WTC11 (cell line): ENCODE results near the gene TMEM132E. TPM values are rescaled to one million over a fixed set of nuclear protein-coding genes. Genes with fewer than 3 reads are reported as not detected.
A peak's percentile ranks its signal among the peaks of the same experiment; 100 is the strongest.

Experiments
- ATAC-seq: fragments of 200-7000 bp; cut with Tn5 transposase; 2 replicates; pipeline ENCODE4 v1.10.0; 2021; ENCODE audit warnings: mild to moderate bottlenecking, moderate library complexity
- CTCF ChIA-PET: fragments of 300-600 bp; sonication (Branson Sonifier 250); formaldehyde crosslinking; loops from one replicate; lab custom pipeline; 2021; ENCODE audit warnings: antibody characterized with exemption; lab: Charles Lee
- POLR2A ChIA-PET: fragments of 350-600 bp; sonication (Branson Sonifier 250); formaldehyde crosslinking; loops from one replicate; lab custom pipeline; 2021; ENCODE audit warnings: antibody characterized with exemption; lab: Charles Lee
- DNase-seq: peaks from one replicate; pipeline ENCODE4 v3.0.0; 2021; ENCODE audit warnings: low spot score
- H3K27ac Mint-ChIP-seq: 2 replicates; pipeline ENCODE4 v1.8.0; 2021; ENCODE audit warnings: mixed read lengths
- H3K27me3 Mint-ChIP-seq: 2 replicates; pipeline ENCODE4 v1.8.0; 2021; ENCODE audit warnings: low read depth, mild to moderate bottlenecking, moderate library complexity, mixed read lengths
- H3K36me3 Mint-ChIP-seq: 2 replicates; pipeline ENCODE4 v1.8.0; 2021; ENCODE audit warnings: mixed read lengths
- H3K4me1 Mint-ChIP-seq: 2 replicates; pipeline ENCODE4 v1.8.0; 2022; ENCODE audit warnings: mixed read lengths
- H3K4me3 Mint-ChIP-seq: 2 replicates; pipeline ENCODE4 v1.8.0; 2021; ENCODE audit warnings: mild to moderate bottlenecking, moderate library complexity, mixed read lengths
- H3K9me3 Mint-ChIP-seq: 2 replicates; pipeline ENCODE4 v1.8.0; 2021; ENCODE audit warnings: mixed read lengths
- ATF6 ChIP-seq: sonication (generic); formaldehyde crosslinking; IDR thresholded peaks from 2 replicates; pipeline ENCODE4 v1.8.1; 2023; ENCODE audit warnings: mild to moderate bottlenecking, missing genetic modification reagents
- ERG ChIP-seq: fragments of 250-450 bp; sonication (Bioruptor Pico); IDR thresholded peaks from 2 replicates; pipeline ENCODE4 v1.8.0; 2021; ENCODE audit warnings: mild to moderate bottlenecking
- GRHL2 ChIP-seq: fragments of 250-450 bp; sonication (Bioruptor Pico); IDR thresholded peaks from 2 replicates; pipeline ENCODE4 v1.8.0; 2022; ENCODE audit warnings: mild to moderate bottlenecking, moderate library complexity; ENCODE audit not compliant: insufficient replicate concordance, severe bottlenecking
- HMGXB4 ChIP-seq: sonication (generic); formaldehyde crosslinking; IDR thresholded peaks from 2 replicates; pipeline ENCODE4 v1.8.1; 2023; ENCODE audit warnings: mild to moderate bottlenecking, moderate library complexity, missing genetic modification reagents
- IRF1 ChIP-seq: sonication (generic); formaldehyde crosslinking; IDR thresholded peaks from 2 replicates; pipeline ENCODE4 v1.8.0; 2023; ENCODE audit warnings: missing genetic modification reagents
- KAT7 ChIP-seq: sonication (generic); formaldehyde crosslinking; IDR thresholded peaks from 2 replicates; pipeline ENCODE4 v1.8.1; 2023; ENCODE audit warnings: missing genetic modification reagents, mild to moderate bottlenecking, borderline replicate concordance
- MXD4 ChIP-seq: fragments of 250-450 bp; sonication (Bioruptor Pico); IDR thresholded peaks from 2 replicates; pipeline ENCODE4 v1.8.0; 2021; ENCODE audit warnings: mild to moderate bottlenecking, moderate library complexity, borderline replicate concordance
- NFE2L1 ChIP-seq: sonication (generic); formaldehyde crosslinking; IDR thresholded peaks from 2 replicates; pipeline ENCODE4 v1.8.1; 2023; ENCODE audit warnings: missing genetic modification reagents
- TEAD1 ChIP-seq: sonication (generic); formaldehyde crosslinking; IDR thresholded peaks from 2 replicates; pipeline ENCODE4 v1.8.0; 2022; ENCODE audit warnings: mild to moderate bottlenecking, missing genetic modification reagents
- TEAD4 ChIP-seq: sonication (generic); formaldehyde crosslinking; IDR thresholded peaks from 2 replicates; pipeline ENCODE4 v1.8.0; 2022; ENCODE audit warnings: mild to moderate bottlenecking, missing genetic modification reagents
- USF1 ChIP-seq: sonication (generic); formaldehyde crosslinking; IDR thresholded peaks from 2 replicates; pipeline ENCODE4 v1.8.0; 2022; ENCODE audit warnings: mild to moderate bottlenecking, missing genetic modification reagents
- ZBTB43 ChIP-seq: sonication (generic); formaldehyde crosslinking; IDR thresholded peaks from 2 replicates; pipeline ENCODE4 v1.8.1; 2023; ENCODE audit warnings: mild to moderate bottlenecking, missing genetic modification reagents
- ZNF121 ChIP-seq: sonication (generic); formaldehyde crosslinking; IDR thresholded peaks from 2 replicates; pipeline ENCODE4 v1.8.0; 2023; ENCODE audit warnings: missing genetic modification reagents
- ZNF219 ChIP-seq: sonication (generic); formaldehyde crosslinking; IDR thresholded peaks from 2 replicates; pipeline ENCODE4 v1.8.0; 2023; ENCODE audit warnings: missing genetic modification reagents, mild to moderate bottlenecking, borderline replicate concordance
- ZNF263 ChIP-seq: sonication (generic); formaldehyde crosslinking; IDR thresholded peaks from 2 replicates; pipeline ENCODE4 v1.8.1; 2022; ENCODE audit warnings: low read depth, mild to moderate bottlenecking, moderate library complexity, missing genetic modification reagents
- ZNF317 ChIP-seq: sonication (generic); formaldehyde crosslinking; IDR thresholded peaks from 2 replicates; pipeline ENCODE4 v1.8.1; 2023; ENCODE audit warnings: low read depth, mild to moderate bottlenecking, moderate library complexity, missing genetic modification reagents, borderline replicate concordance
- total RNA-seq: library from RNA; stranded (reverse); gene quantifications from 3 replicates; pipeline ENCODE4 v1.2.3, GENCODE V29; 2021
- TF ChIP-seq, protein P1 (sequence below): fragments of 250-450 bp; sonication (Bioruptor Pico); IDR thresholded peaks from 2 replicates; pipeline ENCODE4 v1.9.0; 2021; ENCODE audit warnings: moderate library complexity, mild to moderate bottlenecking, inconsistent platforms, borderline replicate concordance
- TF ChIP-seq, protein P2 (sequence below): fragments of 250-450 bp; sonication (Bioruptor Pico); conservative IDR thresholded peaks from 2 replicates; pipeline ENCODE4 v1.9.0; 2021; ENCODE audit warnings: mild to moderate bottlenecking
- TF ChIP-seq, protein P3 (sequence below): fragments of 200-600 bp; IDR thresholded peaks from 2 replicates; pipeline ENCODE4 v1.8.0; 2022; ENCODE audit warnings: antibody characterized with exemption

TMEM132E gene
- total RNA-seq, 1 experiment from 2014 or later = 1.2 TPM

DNA sequence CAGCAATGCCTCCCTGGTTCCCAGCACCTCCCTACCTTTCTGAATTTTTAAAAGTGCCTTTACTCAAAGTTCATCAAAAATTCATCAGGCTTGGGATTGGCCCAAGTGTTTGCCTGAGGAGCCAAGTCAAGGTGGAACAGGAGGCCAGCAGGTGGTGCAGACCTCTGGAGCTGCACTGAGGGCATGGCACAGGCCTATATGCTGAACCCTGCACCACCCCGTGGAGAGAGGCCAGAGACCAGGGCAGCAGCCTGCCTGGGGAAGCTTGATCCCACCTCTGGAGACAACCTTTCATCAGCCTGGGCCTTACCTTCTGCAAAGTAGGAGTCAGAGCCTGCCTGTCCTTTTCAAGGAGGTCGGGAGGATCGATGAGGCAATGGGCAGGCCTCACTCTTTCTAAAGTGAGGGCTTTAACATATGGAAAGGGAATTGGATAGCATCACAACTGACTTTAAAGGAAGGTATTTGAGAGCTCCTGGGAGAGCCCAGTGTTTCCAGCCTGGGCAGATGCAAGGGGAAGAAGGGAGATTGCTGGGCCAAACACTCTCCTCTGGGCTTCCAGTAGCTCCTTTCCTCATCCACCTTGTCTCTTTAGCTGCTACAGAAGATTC, 31.8 kb upstream of the TMEM132E start:
- H3K4me3 Mint-ChIP-seq = no peak overlapping the region
- ChIA-PET POLR2A (no interaction called here), CTCF (interaction anchor here (0.7 to 2.4 kb wide), 5 partner anchors 14 to 128 kb away, joined by 3 to 15 read pairs (median 5); no protein-coding TSS in a partner anchor)
- no peak for DNase-seq
- H3K36me3 Mint-ChIP-seq = no peaks in the 10 kb centered on the region
- ATAC-seq = peak; percentile 69
- H3K27me3 Mint-ChIP-seq = peaks cover 4% of the 10 kb centered on the region
- H3K9me3 Mint-ChIP-seq = no peaks in the 10 kb centered on the region
- no peak overlapping the region for H3K27ac Mint-ChIP-seq
- TF ChIP-seq, protein P1, sequence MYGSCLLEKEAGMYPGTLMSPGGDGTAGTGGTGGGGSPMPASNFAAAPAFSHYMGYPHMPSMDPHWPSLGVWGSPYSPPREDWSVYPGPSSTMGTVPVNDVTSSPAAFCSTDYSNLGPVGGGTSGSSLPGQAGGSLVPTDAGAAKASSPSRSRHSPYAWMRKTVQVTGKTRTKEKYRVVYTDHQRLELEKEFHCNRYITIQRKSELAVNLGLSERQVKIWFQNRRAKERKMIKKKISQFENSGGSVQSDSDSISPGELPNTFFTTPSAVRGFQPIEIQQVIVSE (CRISPR knock-in tag) = no peak
- no peak for TF ChIP-seq ERG
- no peak for TF ChIP-seq NFE2L1
- TF ChIP-seq ZNF263 (CRISPR knock-in tag) = no peak
- TF ChIP-seq, protein P2, sequence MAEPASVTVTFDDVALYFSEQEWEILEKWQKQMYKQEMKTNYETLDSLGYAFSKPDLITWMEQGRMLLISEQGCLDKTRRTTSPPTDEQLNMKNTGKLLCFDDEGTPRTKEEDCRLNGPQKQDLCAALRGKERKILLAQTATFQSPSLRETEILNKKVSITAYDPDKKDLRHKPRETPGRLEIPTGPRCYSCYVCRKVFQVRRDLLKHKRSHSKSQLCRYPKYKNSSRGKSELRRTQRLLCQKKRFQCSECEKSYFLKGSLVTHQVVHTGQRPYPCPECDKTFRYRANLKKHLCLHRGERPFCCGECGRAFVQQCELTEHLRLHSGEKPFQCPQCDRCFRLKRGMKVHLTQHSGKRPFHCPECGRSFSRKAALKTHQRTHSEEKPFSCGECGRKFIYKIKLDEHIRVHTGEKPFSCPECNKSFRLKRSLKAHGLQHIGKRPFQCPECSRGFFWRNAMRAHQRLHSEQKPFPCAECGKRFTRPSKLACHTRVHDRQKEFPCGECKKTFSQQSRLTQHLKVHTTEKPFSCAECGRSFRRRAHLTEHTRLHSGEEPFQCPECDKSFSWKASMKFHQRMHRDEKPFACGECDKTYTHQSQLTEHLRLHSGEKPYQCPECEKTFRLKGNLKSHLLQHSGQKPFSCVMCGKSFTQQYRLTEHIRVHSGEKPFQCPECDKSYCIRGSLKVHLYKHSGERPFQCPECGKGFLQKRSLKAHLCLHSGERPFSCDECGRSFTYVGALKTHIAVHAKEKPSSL (CRISPR knock-in tag) = no peak
- TF ChIP-seq HMGXB4 (CRISPR knock-in tag) = no peak
- no peak for TF ChIP-seq ZNF121
- no peak for TF ChIP-seq TEAD1 (CRISPR knock-in tag)
- no peak for TF ChIP-seq KAT7
- TF ChIP-seq ATF6 (CRISPR knock-in tag) = no peak
- TF ChIP-seq, protein P3, sequence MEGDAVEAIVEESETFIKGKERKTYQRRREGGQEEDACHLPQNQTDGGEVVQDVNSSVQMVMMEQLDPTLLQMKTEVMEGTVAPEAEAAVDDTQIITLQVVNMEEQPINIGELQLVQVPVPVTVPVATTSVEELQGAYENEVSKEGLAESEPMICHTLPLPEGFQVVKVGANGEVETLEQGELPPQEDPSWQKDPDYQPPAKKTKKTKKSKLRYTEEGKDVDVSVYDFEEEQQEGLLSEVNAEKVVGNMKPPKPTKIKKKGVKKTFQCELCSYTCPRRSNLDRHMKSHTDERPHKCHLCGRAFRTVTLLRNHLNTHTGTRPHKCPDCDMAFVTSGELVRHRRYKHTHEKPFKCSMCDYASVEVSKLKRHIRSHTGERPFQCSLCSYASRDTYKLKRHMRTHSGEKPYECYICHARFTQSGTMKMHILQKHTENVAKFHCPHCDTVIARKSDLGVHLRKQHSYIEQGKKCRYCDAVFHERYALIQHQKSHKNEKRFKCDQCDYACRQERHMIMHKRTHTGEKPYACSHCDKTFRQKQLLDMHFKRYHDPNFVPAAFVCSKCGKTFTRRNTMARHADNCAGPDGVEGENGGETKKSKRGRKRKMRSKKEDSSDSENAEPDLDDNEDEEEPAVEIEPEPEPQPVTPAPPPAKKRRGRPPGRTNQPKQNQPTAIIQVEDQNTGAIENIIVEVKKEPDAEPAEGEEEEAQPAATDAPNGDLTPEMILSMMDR = no peak
- TF ChIP-seq ZBTB43 (CRISPR knock-in tag) = no peak
- no peak for TF ChIP-seq IRF1 (CRISPR knock-in tag)
- TF ChIP-seq TEAD4 (CRISPR knock-in tag) = no peak
- no peak for TF ChIP-seq ZNF219 (CRISPR knock-in tag)
- no peak for TF ChIP-seq GRHL2 (CRISPR knock-in tag)
- TF ChIP-seq MXD4 (CRISPR knock-in tag) = no peak
- TF ChIP-seq ZNF317 = no peak
- TF ChIP-seq USF1 (CRISPR knock-in tag) = no peak
- peaks cover 6% of the 10 kb centered on the region for H3K4me1 Mint-ChIP-seq
